HG03565 (cell line): ENCODE results near the gene KRTAP5-2.

ENCODE experiments used
- ATAC-seq: cut with Tn5 transposase; IDR thresholded peaks from one replicate; pipeline ENCODE4 v1.9.1; 2021; ENCODE audit warnings: mild to moderate bottlenecking, moderate library complexity; ENCODE audit not compliant: unreplicated experiment

KRTAP5-2 gene

GRCh38 chr11:1557051-1557884 is 40.8 kb downstream of the KRTAP5-2 start:
- no peak for ATAC-seq

GRCh38 chr11:1556278-1556902 is 41.7 kb downstream of the KRTAP5-2 start:
- ATAC-seq = no peak

GRCh38 chr11:1555713-1556153 is 42.4 kb downstream of the KRTAP5-2 start:
- ATAC-seq = no peak

GRCh38 chr11:1554981-1555712 is 42.9 kb downstream of the KRTAP5-2 start:
- ATAC-seq = no peak

- no peak for ATAC-seq
Observed at GRCh38 chr11:1553808-1554594, 44.1 kb downstream of the KRTAP5-2 start.

- no peak for ATAC-seq
Observed at GRCh38 chr11:1549338-1550330, 48.5 kb downstream of the KRTAP5-2 start.

GRCh38 chr11:1548221-1549070 is 49.6 kb downstream of the KRTAP5-2 start:
- no peak for ATAC-seq

- ATAC-seq = no peak
Observed at GRCh38 chr11:1547467-1548098, 50.5 kb downstream of the KRTAP5-2 start.
